Activated naive CD8-positive, alpha-beta T cell treated with anti-CD3 and anti-CD28 coated beads, Interleukin-2, amount 50 U/mL, for 24 hours (primary cell): ENCODE results near the gene SLAMF9.
"Not testable (repeated sequence)": the region's sequence is repeated elsewhere in the genome, so short reads cannot be mapped to it uniquely, and the experiment has no call there.

Source experiments
- ATAC-seq: fragments of 150-1000 bp; cut with Tn5 transposase; one replicate; pipeline ENCODE4 v1.10.0; 2021
- DNase-seq: peaks from one replicate; pipeline ENCODE4 v3.0.0; 2021
- H3K27ac Mint-ChIP-seq: one replicate; pipeline ENCODE4 v1.8.0; 2021; ENCODE audit warnings: mild to moderate bottlenecking, mixed read lengths
- H3K27me3 Mint-ChIP-seq: one replicate; pipeline ENCODE4 v1.8.0; 2021; ENCODE audit warnings: mixed read lengths
- H3K36me3 Mint-ChIP-seq: one replicate; pipeline ENCODE4 v1.8.0; 2021; ENCODE audit warnings: low read depth, mixed read lengths
- H3K4me1 Mint-ChIP-seq: one replicate; pipeline ENCODE4 v1.8.0; 2021; ENCODE audit warnings: mixed read lengths
- H3K4me3 Mint-ChIP-seq: one replicate; pipeline ENCODE4 v1.8.0; 2021; ENCODE audit warnings: mild to moderate bottlenecking, moderate library complexity, mixed read lengths
- H3K9me3 Mint-ChIP-seq: one replicate; pipeline ENCODE4 v1.8.0; 2021; ENCODE audit warnings: mixed read lengths

The SLAMF9 gene

DNA sequence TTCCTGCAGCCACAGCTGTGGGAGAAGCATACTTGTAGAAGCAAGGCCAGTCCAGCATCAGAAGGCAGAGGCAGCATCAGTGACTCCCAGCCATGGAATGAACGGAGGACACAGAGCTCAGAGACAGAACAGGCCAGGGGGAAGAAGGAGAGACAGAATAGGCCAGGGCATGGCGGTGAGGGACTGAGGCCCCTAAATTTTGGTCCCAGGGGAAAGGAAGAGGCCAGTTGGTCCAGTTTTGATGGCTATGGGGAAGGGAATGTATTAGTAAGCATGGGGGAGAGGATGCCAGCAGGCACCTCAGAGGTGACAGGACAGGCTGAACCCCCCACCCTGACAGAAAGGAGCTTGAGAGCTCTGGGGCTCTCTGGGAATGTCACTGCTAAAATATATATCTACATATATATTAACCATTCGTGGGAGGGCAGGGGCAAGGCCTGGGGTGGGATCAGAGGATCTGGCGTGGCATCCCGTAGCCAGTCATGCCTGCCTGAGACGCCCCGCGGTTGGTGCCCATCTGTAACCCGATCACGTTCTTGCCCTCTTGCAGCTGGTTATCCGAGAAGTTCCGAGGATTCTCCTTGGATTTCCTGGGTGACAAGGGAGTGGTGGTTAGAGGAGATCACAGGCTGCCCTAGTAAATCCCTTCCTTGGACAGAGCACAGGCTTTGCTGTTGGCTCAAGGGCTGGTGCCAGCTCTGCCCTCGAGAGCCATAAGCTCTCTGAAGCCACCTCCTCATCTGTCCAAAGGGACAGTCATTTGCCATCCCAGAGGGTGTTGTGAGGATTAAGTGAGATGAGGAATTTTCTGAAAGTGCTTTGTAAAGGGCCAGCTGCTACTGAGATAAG is 35.5 kb downstream of the SLAMF9 start:
- Mint-ChIP-seq H3K36me3 (peaks cover 60% of the 10 kb centered on the region), H3K4me3 (no peak overlapping the region), H3K9me3 (no peaks in the 10 kb centered on the region), H3K4me1 (peaks cover 65% of the 10 kb centered on the region), H3K27me3 (no peaks in the 10 kb centered on the region), H3K27ac (peak overlapping the region; percentile 63)
- ATAC-seq (no peak), DNase-seq (no peak)

- no peak for DNase-seq
- ATAC-seq: peak; percentile 33
- Mint-ChIP-seq H3K4me1 (peaks cover 63% of the 10 kb centered on the region), H3K27me3 (no peaks in the 10 kb centered on the region), H3K4me3 (no peak overlapping the region), H3K9me3 (no peaks in the 10 kb centered on the region), H3K27ac (peak overlapping the region; percentile 63), H3K36me3 (peaks cover 61% of the 10 kb centered on the region)
These were observed 36.3 kb downstream of the SLAMF9 start for GRCh38 chr1:159917533-159918351.

- peaks cover 63% of the 10 kb centered on the region for H3K4me1 Mint-ChIP-seq
- H3K27ac Mint-ChIP-seq: no peak overlapping the region
- DNase-seq (no peak), ATAC-seq (no peak)
- H3K9me3 Mint-ChIP-seq: no peaks in the 10 kb centered on the region
- peaks cover 52% of the 10 kb centered on the region for H3K36me3 Mint-ChIP-seq
- no peak overlapping the region for H3K4me3 Mint-ChIP-seq
- no peaks in the 10 kb centered on the region for H3K27me3 Mint-ChIP-seq
These were observed 37.6 kb downstream of the SLAMF9 start for GRCh38 chr1:159916242-159917051.

DNA sequence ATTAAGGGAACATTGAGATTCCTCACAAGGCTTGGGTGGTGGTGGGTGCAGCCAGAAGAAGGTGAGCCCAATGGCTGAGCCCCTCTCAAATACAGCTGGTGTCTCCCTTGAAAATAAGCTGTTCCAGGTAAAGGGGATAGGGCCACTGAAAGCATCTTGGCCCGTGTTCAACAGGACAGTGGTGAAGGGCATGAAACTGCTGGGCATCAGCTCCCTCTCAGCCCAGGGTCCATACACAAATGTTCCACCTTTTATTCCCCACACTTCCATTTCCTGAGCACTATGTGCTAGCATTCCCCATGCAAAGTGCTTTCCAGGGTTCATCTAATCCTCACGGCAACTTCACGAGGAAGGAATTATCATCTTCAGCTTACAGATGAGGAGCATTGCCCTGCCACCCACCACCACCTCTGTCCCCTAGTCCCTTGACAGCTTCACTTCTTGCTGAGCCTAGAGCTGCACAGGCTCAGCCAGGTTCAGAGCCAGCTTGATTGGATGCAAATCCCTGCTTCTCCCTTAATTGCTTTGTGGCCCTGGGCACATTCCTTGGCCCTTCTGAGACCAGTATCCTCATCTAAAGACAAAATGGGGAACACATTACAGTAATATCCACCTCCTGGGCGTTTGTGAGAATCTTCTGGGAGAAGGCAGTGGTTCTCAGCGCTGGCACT is 38.3 kb downstream of the SLAMF9 start:
- H3K27ac Mint-ChIP-seq: no peak overlapping the region
- H3K36me3 Mint-ChIP-seq: peaks cover 44% of the 10 kb centered on the region
- ATAC-seq (no peak), DNase-seq (no peak)
- no peaks in the 10 kb centered on the region for H3K27me3 Mint-ChIP-seq
- H3K9me3 Mint-ChIP-seq: no peaks in the 10 kb centered on the region
- peaks cover 63% of the 10 kb centered on the region for H3K4me1 Mint-ChIP-seq
- no peak overlapping the region for H3K4me3 Mint-ChIP-seq

DNA sequence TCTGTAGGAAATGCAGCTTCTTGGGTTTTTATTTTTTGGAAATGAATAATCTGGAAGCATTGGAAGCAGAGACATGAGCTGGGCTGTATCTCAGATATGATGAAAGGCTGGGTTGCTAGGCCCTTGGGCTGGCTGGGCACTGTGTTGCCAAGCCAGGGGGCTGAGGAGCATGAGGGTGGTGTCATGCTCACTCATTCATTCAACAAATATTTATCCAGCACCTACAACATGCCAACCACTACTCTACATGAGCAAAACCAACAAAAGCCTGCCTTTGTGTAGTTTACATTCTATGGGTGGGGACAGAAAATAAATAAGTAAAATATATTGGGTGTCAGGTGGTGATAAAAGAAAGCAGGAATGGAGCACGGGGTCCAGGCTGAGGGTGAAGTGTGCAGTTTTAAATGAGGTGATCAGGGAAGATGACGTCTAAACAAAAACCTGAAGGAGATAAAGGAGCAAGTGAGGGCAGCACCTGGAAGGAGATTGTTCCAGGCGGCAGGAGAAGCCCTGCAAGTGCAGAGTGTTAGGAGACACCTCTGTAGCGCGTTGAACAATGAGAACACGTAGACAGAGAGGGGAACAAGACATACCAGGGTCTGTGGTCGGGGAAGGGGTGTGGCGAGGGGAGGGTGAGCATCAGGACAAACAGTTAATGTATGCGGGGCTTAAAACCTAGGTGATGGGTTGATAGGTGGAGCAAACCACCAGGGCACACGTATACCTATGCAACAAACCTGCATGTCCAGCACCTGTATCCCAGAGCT is 39.6 kb downstream of the SLAMF9 start:
- Mint-ChIP-seq H3K4me3 (no peak overlapping the region), H3K27ac (no peak overlapping the region), H3K9me3 (no peaks in the 10 kb centered on the region), H3K4me1 (peaks cover 63% of the 10 kb centered on the region), H3K27me3 (no peaks in the 10 kb centered on the region), H3K36me3 (peaks cover 32% of the 10 kb centered on the region)
- no peak for DNase-seq
- ATAC-seq: no peak

- ATAC-seq (no peak), DNase-seq (no peak)
- Mint-ChIP-seq H3K4me1 (peaks cover 58% of the 10 kb centered on the region), H3K27ac (no peak overlapping the region), H3K36me3 (peaks cover 24% of the 10 kb centered on the region), H3K27me3 (no peaks in the 10 kb centered on the region), H3K9me3 (no peaks in the 10 kb centered on the region), H3K4me3 (no peak overlapping the region)
These were observed 40.4 kb downstream of the SLAMF9 start for GRCh38 chr1:159913451-159914192.

GRCh38 chr1:159911326-159912070 is 42.5 kb downstream of the SLAMF9 start:
- H3K27ac Mint-ChIP-seq: peak overlapping the region; percentile 94
- H3K9me3 Mint-ChIP-seq: no peaks in the 10 kb centered on the region
- no peaks in the 10 kb centered on the region for H3K27me3 Mint-ChIP-seq
- no peak overlapping the region for H3K4me3 Mint-ChIP-seq
- ATAC-seq (peak; percentile 47), DNase-seq (peak; percentile 34)
- peaks cover 44% of the 10 kb centered on the region for H3K4me1 Mint-ChIP-seq
- peaks cover 8% of the 10 kb centered on the region for H3K36me3 Mint-ChIP-seq

DNA sequence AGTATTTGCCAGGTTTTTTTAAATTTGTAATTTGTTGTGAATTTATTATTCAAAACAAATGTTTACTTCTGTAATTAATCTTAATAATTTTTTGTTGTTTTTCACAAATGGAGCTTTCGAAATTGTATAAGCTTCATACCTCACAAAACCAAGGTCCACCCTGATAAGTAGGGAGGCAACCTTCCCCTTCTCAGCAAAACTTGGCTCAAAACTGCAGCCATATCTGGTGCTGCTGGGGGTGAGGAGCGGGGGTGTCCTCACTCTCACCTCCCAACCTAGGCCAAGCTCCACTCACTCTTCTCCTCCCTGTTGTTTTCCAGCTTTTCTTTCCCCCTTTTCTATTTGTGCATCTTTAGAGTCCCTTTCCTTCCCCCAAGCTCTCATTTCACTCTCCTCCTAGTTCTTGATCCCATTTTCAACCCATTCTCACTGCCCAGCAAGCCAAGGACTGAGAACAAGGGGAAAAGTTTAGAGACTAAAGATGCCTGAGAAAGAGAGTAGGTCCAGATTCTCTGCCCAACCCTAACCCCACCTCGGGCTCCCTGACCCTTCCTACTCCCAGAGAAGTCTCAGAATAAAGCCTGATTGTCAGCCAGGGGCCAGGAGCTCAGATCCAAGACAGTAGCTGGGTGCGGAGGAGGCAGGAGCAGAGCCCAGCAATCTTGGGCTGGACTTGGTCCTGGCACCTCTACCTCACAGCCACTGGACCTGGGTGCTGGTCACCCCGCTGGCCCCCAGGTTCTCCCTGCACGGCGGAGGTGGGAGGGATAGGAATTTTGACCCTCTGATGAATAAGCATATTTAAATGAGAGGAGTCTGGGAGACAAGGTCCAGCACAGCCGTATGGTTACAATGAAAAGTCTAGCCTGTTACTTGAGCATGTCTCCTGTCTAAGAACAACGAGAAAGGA is 45.8 kb downstream of the SLAMF9 start:
- DNase-seq (no peak), ATAC-seq (no peak)
- Mint-ChIP-seq H3K36me3 (peaks cover 1% of the 10 kb centered on the region), H3K4me3 (no peak overlapping the region), H3K27ac (no peak overlapping the region), H3K4me1 (peaks cover 38% of the 10 kb centered on the region), H3K27me3 (no peaks in the 10 kb centered on the region), H3K9me3 (no peaks in the 10 kb centered on the region)

- ATAC-seq (no peak), DNase-seq (no peak)
- Mint-ChIP-seq H3K4me1 (peaks cover 26% of the 10 kb centered on the region), H3K4me3 (no peak overlapping the region), H3K27ac (no peak overlapping the region), H3K36me3 (no peaks in the 10 kb centered on the region), H3K9me3 (no peaks in the 10 kb centered on the region), H3K27me3 (no peaks in the 10 kb centered on the region)
These were observed 47.1 kb downstream of the SLAMF9 start for GRCh38 chr1:159906960-159907359.

DNA sequence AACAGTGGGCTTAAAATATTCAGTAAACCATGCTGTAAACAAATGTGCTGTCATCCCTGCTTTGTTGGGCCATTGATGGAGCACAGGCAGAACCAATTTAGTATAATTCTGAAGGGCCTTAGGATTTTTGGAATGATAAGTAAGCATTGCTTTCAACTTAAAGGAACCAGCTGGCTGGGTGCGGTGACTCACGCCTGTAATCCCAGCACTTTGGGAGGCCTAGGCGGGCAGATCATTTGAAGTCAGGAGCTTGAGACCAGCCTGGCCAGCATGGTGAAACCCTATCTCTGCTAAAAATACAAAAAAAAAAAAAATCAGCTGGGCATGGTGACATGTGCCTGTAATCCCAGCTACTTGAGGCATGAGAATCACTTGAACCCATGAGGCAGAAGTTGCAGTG is 50.0 kb downstream of the SLAMF9 start:
- H3K36me3 Mint-ChIP-seq, H3K4me3 Mint-ChIP-seq, H3K4me1 Mint-ChIP-seq, H3K27me3 Mint-ChIP-seq, H3K9me3 Mint-ChIP-seq, DNase-seq, H3K27ac Mint-ChIP-seq, ATAC-seq: not testable (repeated sequence)

DNA sequence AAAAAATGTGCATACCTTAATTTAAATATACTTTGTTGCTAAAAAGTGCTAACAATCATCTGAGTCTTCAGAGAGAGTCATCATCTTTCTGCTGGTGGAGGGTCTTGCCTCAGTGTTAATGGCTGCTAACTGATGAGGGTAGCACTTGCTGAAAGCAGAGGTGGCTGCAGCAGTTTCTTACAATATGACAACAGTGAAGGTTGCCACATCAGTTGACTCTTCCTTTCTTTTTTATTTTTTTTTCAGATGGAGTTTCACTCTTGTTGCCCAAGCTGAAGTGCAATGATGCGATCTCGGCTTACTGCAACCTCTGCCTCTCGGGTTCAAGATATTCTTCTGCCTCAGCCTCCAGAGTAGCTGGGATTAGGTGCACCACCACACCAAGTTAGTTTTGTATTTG is 51.5 kb downstream of the SLAMF9 start:
- no peaks in the 10 kb centered on the region for H3K36me3 Mint-ChIP-seq

More for the DNA sequence above, 51.5 kb downstream of the SLAMF9 start:
- Mint-ChIP-seq H3K9me3 (no peaks in the 10 kb centered on the region), H3K4me3 (no peak overlapping the region), H3K27me3 (no peaks in the 10 kb centered on the region), H3K27ac (no peak overlapping the region), H3K4me1 (no peaks in the 10 kb centered on the region)
- ATAC-seq (no peak), DNase-seq (no peak)
